H1 (cell line): ENCODE data around the gene NELL2. TPM values are rescaled to one million over a fixed set of nuclear protein-coding genes. Genes with fewer than 3 reads are reported as not detected.

Source experiments
- CTCF ChIA-PET: fragments of 300-600 bp; sonication (Branson Sonifier 250); formaldehyde crosslinking; loops from one replicate; lab custom pipeline; 2021; ENCODE audit not compliant: partially characterized antibody; lab: Charles Lee
- POLR2A ChIA-PET: fragments of 300-600 bp; sonication (Branson Sonifier 250); formaldehyde crosslinking; loops from one replicate; lab custom pipeline; 2021; ENCODE audit warnings: inconsistent platforms; ENCODE audit not compliant: partially characterized antibody; lab: Charles Lee
- DNase-seq, 2 experiments: peaks; one replicate each; pipeline versions ENCODE4 v3.0.0 to v3.0.0-alpha.2; 2010 to 2022; ENCODE audit warnings: low spot score in 2 of 2, low read depth in 1 of 2, mixed read lengths in 1 of 2
- FAIRE-seq: peaks from 2 replicates; lab custom pipeline; 2011; peaks lifted over from hg19 to GRCh38; lab: Jason Lieb, UNC
- H2AFZ ChIP-seq: 2 replicates; pipeline ENCODE4 v1.8.1; 2012; ENCODE audit warnings: low read length, inconsistent platforms
- H2AK5ac ChIP-seq: 2 replicates; pipeline ENCODE4 v1.6.1; 2013; ENCODE audit warnings: low read depth, low read length
- H2BK120ac ChIP-seq: replicated peaks from 2 replicates; pipeline ENCODE3; 2013; ENCODE audit warnings: low read depth, low read length, inconsistent platforms
- H2BK12ac ChIP-seq: 2 replicates; pipeline ENCODE4 v1.6.1; 2013; ENCODE audit warnings: low read depth, low read length
- H2BK15ac ChIP-seq: 2 replicates; pipeline ENCODE4 v1.6.1; 2013; ENCODE audit warnings: low read length
- H2BK20ac ChIP-seq: 2 replicates; pipeline ENCODE4 v1.6.1; 2013; ENCODE audit warnings: low read length
- H2BK5ac ChIP-seq: 2 replicates; pipeline ENCODE4 v1.6.1; 2013; ENCODE audit warnings: low read depth, low read length
- H3K14ac ChIP-seq: 2 replicates; pipeline ENCODE4 v1.6.1; 2013; ENCODE audit warnings: inconsistent platforms; ENCODE audit not compliant: insufficient read length
- H3K18ac ChIP-seq: 2 replicates; pipeline ENCODE4 v1.6.1; 2013; ENCODE audit warnings: low read length; ENCODE audit errors: extremely low read depth
- H3K23ac ChIP-seq: 2 replicates; pipeline ENCODE4 v1.6.1; 2013; ENCODE audit warnings: inconsistent platforms; ENCODE audit not compliant: insufficient read length
- H3K23me2 ChIP-seq: 2 replicates; pipeline ENCODE4 v1.6.1; 2013; ENCODE audit warnings: low read depth, low read length
- H3K27ac ChIP-seq: 2 replicates; pipeline ENCODE4 v1.6.1; 2011; ENCODE audit warnings: low read depth, low read length, inconsistent platforms
- H3K27me3 ChIP-seq, 4 experiments: replicated peaks in 1 of 4; 1 replicate in 1 of 4; 2 replicates in 3 of 4; pipeline versions ENCODE4 v1.6.1 to v1.8.1; 2011 to 2013; ENCODE audit warnings: low read length in 3 of 4, mild to moderate bottlenecking in 3 of 4, inconsistent platforms in 2 of 4, mixed read lengths in 2 of 4, moderate library complexity in 1 of 4; ENCODE audit not compliant: control insufficient read depth in 3 of 4, insufficient read depth in 3 of 4; ENCODE audit errors: extremely low read depth in 1 of 4
- H3K36me3 ChIP-seq, 4 experiments: 2 replicates each; pipeline versions ENCODE4 v1.6.1 to v1.8.1; 2011 to 2013; ENCODE audit warnings: mild to moderate bottlenecking in 4 of 4, low read length in 3 of 4, moderate library complexity in 2 of 4, control low read depth in 1 of 4, inconsistent platforms in 1 of 4; ENCODE audit not compliant: insufficient read depth in 4 of 4, control insufficient read depth in 2 of 4
- H3K4ac ChIP-seq: replicated peaks from 2 replicates; pipeline ENCODE3; 2013; ENCODE audit warnings: low read length, low read depth, mixed read lengths, inconsistent platforms; ENCODE audit not compliant: insufficient read length
- H3K4me1 ChIP-seq, 4 experiments: replicated peaks in 1 of 4; 1 replicate in 1 of 4; 2 replicates in 3 of 4; pipeline versions ENCODE4 v1.6.1 to v1.8.1; 2011 to 2013; ENCODE audit warnings: low read length in 3 of 4, inconsistent platforms in 2 of 4, mixed read lengths in 1 of 4; ENCODE audit not compliant: insufficient read depth in 4 of 4, control insufficient read depth in 3 of 4
- H3K4me2 ChIP-seq, 2 experiments: 2 replicates each; pipeline versions ENCODE4 v1.6.1 to v1.8.1; 2011 to 2013; ENCODE audit warnings: low read depth in 2 of 2, low read length in 2 of 2, control low read depth in 1 of 2, inconsistent platforms in 1 of 2, mild to moderate bottlenecking in 1 of 2; ENCODE audit not compliant: insufficient read depth in 1 of 2
- H3K4me3 ChIP-seq, 4 experiments: fragments of 200-600, 300-600 bp in 1 of 4; sonication (generic), shearing (Covaris generic), sonication (Bioruptor Twin) in 1 of 4; 2 replicates each; pipeline versions ENCODE4 v1.5.1 to v1.8.1; 2011 to 2016; ENCODE audit warnings: low read length in 4 of 4, low read depth in 3 of 4, control low read depth in 2 of 4, inconsistent platforms in 2 of 4, mild to moderate bottlenecking in 2 of 4, mixed read lengths in 1 of 4, moderate library complexity in 1 of 4; ENCODE audit not compliant: insufficient read depth in 2 of 4; ENCODE audit errors: extremely low read depth in 1 of 4
- H3K56ac ChIP-seq: replicated peaks from 2 replicates; pipeline ENCODE3; 2013; ENCODE audit warnings: low read depth, mild to moderate bottlenecking, mixed read lengths, low read length, inconsistent platforms; ENCODE audit not compliant: insufficient read length
- H3K79me1 ChIP-seq: 2 replicates; pipeline ENCODE4 v1.6.1; 2013; ENCODE audit warnings: low read depth, low read length, control low read depth
- H3K79me2 ChIP-seq, 2 experiments: 2 replicates each; pipeline versions ENCODE4 v1.6.1 to v1.8.1; 2012 to 2013; ENCODE audit warnings: low read length in 2 of 2, mild to moderate bottlenecking in 2 of 2, inconsistent platforms in 1 of 2; ENCODE audit not compliant: insufficient read depth in 2 of 2, control insufficient read depth in 1 of 2
- H3K9ac ChIP-seq, 4 experiments: replicated peaks in 1 of 4; 1 replicate in 1 of 4; 2 replicates in 3 of 4; pipeline versions ENCODE4 v1.6.1 to v1.8.1; 2011 to 2013; ENCODE audit warnings: low read depth in 3 of 4, low read length in 3 of 4, control low read depth in 2 of 4, mild to moderate bottlenecking in 2 of 4, moderate library complexity in 2 of 4, inconsistent platforms in 1 of 4; ENCODE audit errors: extremely low read depth in 1 of 4
- H3K9me3 ChIP-seq, 2 experiments: 2 replicates each; pipeline versions ENCODE4 v1.6.1 to v1.8.1; 2012 to 2013; ENCODE audit warnings: mild to moderate bottlenecking in 2 of 2, moderate library complexity in 2 of 2, control low read depth in 1 of 2, inconsistent platforms in 1 of 2, low read depth in 1 of 2, low read length in 1 of 2, mixed read lengths in 1 of 2; ENCODE audit not compliant: insufficient read depth in 2 of 2
- H4K20me1 ChIP-seq, 2 experiments: replicated peaks in 1 of 2; 2 replicates each; pipeline versions ENCODE3 to v1.8.1; 2011 to 2013; ENCODE audit warnings: inconsistent platforms in 2 of 2, low read length in 2 of 2, mild to moderate bottlenecking in 1 of 2; ENCODE audit not compliant: insufficient read depth in 2 of 2, control insufficient read depth in 1 of 2
- H4K5ac ChIP-seq: 2 replicates; pipeline ENCODE4 v1.6.1; 2013; ENCODE audit warnings: low read length, low read depth, mixed read lengths, inconsistent platforms; ENCODE audit not compliant: insufficient read length
- H4K8ac ChIP-seq: 2 replicates; pipeline ENCODE4 v1.8.0; 2013; ENCODE audit warnings: mild to moderate bottlenecking, moderate library complexity, low read length, inconsistent platforms; ENCODE audit not compliant: insufficient read depth; ENCODE audit errors: extremely low read depth
- H4K91ac ChIP-seq: replicated peaks from 2 replicates; pipeline ENCODE3; 2013; ENCODE audit warnings: low read length, mixed read lengths, inconsistent platforms; ENCODE audit not compliant: insufficient read length
- CBX8 ChIP-seq: fragments of 300-800, 300-1000 bp; sonication (generic); IDR thresholded peaks from 2 replicates; pipeline ENCODE4 v1.7.1; 2016; ENCODE audit warnings: low read depth, low read length, borderline replicate concordance
- GTF2F1 ChIP-seq: IDR thresholded peaks from 2 replicates; pipeline ENCODE4 v1.6.1; 2012; ENCODE audit warnings: low read depth, low read length, improper control_type of control experiment, borderline replicate concordance
- KDM4A ChIP-seq: IDR thresholded peaks from one replicate; pipeline ENCODE4 v1.7.1; 2012; ENCODE audit warnings: low read depth, mild to moderate bottlenecking, moderate library complexity, low read length, inconsistent platforms; ENCODE audit not compliant: severe bottlenecking
- NANOG ChIP-seq: IDR thresholded peaks from 2 replicates; pipeline ENCODE4 v1.6.1; 2011; ENCODE audit warnings: low read length, low read depth, mild to moderate bottlenecking, inconsistent platforms; ENCODE audit not compliant: insufficient read depth, poor library complexity, severe bottlenecking
- PHF8 ChIP-seq: fragments of 200-600 bp; sonication (generic); conservative IDR thresholded peaks from 2 replicates; pipeline ENCODE4 v1.7.1; 2012; ENCODE audit warnings: low read depth, mild to moderate bottlenecking, inconsistent platforms, low read length, moderate library complexity
- RXRA ChIP-seq: IDR thresholded peaks from 2 replicates; pipeline ENCODE4 v1.6.1; 2011; ENCODE audit warnings: low read depth, mild to moderate bottlenecking, low read length, moderate library complexity; ENCODE audit not compliant: insufficient read depth
- SP2 ChIP-seq: IDR thresholded peaks from 2 replicates; pipeline ENCODE4 v1.6.1; 2012; ENCODE audit warnings: mild to moderate bottlenecking, low read length, inconsistent platforms
- SUZ12 ChIP-seq: fragments of 200-600 bp; sonication (generic); IDR thresholded peaks from 2 replicates; pipeline ENCODE4 v1.6.1; 2012; ENCODE audit warnings: mild to moderate bottlenecking, inconsistent platforms, low read length, moderate library complexity, mixed read lengths
- TBP ChIP-seq: IDR thresholded peaks from 2 replicates; pipeline ENCODE4 v1.6.1; 2011; ENCODE audit warnings: low read depth, low read length, improper control_type of control experiment
- WGBS, 2 experiments: shearing (Covaris generic) in 1 of 2; methylation state at CpG; one replicate each; pipeline versions ENCODE4 v1.1.6 to v1.1.7; 2013 to 2015; ENCODE audit warnings: low lambda C conversion rate in 2 of 2, mixed read lengths in 2 of 2, inconsistent platforms in 1 of 2, low coverage in 1 of 2, missing lambda C conversion rate in 1 of 2; ENCODE audit not compliant: insufficient replicate concordance in 2 of 2, insufficient coverage in 1 of 2, insufficient read length in 1 of 2; ENCODE audit errors: extremely low coverage in 1 of 2, missing lambda C conversion rate in 1 of 2; 5-methylcytosine and 5-hydroxymethylcytosine counted together
- polyA plus RNA-seq, 7 experiments: library from polyadenylated mRNA; depleted of rRNA in 3 of 7; stranded (reverse) in 5 of 7; unstranded in 2 of 7; fragments of >200 nt in 5 of 7; fragments of 200-250 nt in 2 of 7; gene quantifications; 1 replicate in 5 of 7; 2 replicates in 1 of 7; 4 replicates in 1 of 7; pipeline versions ENCODE4 v1.2.1 to v1.2.3, GENCODE V29; 2011 to 2013; ENCODE audit warnings: missing spikeins in 2 of 7, mixed read lengths in 2 of 7
- total RNA-seq: library from RNA; stranded (reverse); fragmentation: NEBNext Ultra II Directional; extraction: Animal tissue kit (Norgen Biotek cat#: 25700); gene quantifications from 2 replicates; pipeline ENCODE4 v1.2.1, GENCODE V29; 2021
- TF ChIP-seq, protein P1 (sequence below): IDR thresholded peaks from 2 replicates; pipeline ENCODE4 v1.6.1; 2012; ENCODE audit warnings: inconsistent platforms

The NELL2 gene
- total and polyA plus RNA-seq, 2 of the 8 experiments (the other 6 are each of a cell fraction or from before 2014, with no cell fraction given), result 54.2 to 56.8 TPM

DNA sequence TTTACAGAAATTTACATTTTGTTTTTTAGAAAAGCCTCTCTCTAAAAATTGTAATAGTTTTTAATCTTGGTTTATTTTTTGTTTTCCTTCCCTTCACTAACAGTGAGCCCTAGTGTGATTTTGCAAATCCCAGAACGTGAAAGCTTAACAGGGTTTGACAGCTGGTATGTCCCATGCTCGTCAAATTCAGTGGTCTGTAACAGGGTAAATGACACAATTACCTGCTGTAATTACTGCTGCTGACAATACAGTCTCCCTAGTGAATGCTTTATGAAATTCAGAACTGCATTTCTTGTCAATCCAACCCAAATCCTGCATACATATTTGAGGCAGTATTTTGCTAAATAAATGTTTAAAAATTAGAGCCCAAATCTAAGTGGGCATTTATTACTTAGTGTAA is 249.2 kb downstream of the NELL2 start:
- no peaks in the 10 kb centered on the region for H3K79me2 ChIP-seq
- H4K20me1 ChIP-seq, result no peaks in the 10 kb centered on the region
- H3K9ac ChIP-seq, result no peak overlapping the region
- no peak overlapping the region for H2AK5ac ChIP-seq
- H2BK15ac ChIP-seq, result no peak overlapping the region
- H3K4me3 ChIP-seq, result no peak overlapping the region
- no peaks in the 10 kb centered on the region for H3K4me1 ChIP-seq
- H2BK20ac ChIP-seq, result no peak overlapping the region
- no peak overlapping the region for H3K4ac ChIP-seq
- H4K5ac ChIP-seq, result no peak overlapping the region
- H2AFZ ChIP-seq, result no peak overlapping the region
- H3K18ac ChIP-seq, result no peak overlapping the region
- TF ChIP-seq CBX8, result no peak
- TF ChIP-seq NANOG, result no peak
- TF ChIP-seq SP2, result no peak
- no peak for TF ChIP-seq SUZ12
- TF ChIP-seq GTF2F1, result no peak
- no peak for TF ChIP-seq PHF8
- no peak for TF ChIP-seq TBP
- TF ChIP-seq KDM4A, result no peak
- no peak for TF ChIP-seq RXRA
- TF ChIP-seq, protein P1, sequence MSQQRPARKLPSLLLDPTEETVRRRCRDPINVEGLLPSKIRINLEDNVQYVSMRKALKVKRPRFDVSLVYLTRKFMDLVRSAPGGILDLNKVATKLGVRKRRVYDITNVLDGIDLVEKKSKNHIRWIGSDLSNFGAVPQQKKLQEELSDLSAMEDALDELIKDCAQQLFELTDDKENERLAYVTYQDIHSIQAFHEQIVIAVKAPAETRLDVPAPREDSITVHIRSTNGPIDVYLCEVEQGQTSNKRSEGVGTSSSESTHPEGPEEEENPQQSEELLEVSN, result no peak
- H2BK5ac ChIP-seq, result no peak overlapping the region
- H2BK12ac ChIP-seq, result no peak overlapping the region
- no peaks in the 10 kb centered on the region for H3K9me3 ChIP-seq
- H3K79me1 ChIP-seq, result no peaks in the 10 kb centered on the region
- CTCF ChIA-PET, result no interaction called here
- no peak overlapping the region for H4K91ac ChIP-seq
- no peak overlapping the region for H3K14ac ChIP-seq
- no peak overlapping the region for H4K8ac ChIP-seq
- H3K27ac ChIP-seq, result no peak overlapping the region
- H3K56ac ChIP-seq, result no peak overlapping the region
- H3K36me3 ChIP-seq, result no peaks in the 10 kb centered on the region
- no peak for FAIRE-seq
- no peaks in the 10 kb centered on the region for H3K23me2 ChIP-seq
- DNase-seq, result no peak
- H3K23ac ChIP-seq, result no peak overlapping the region
- POLR2A ChIA-PET, result no interaction called here
- no peaks in the 10 kb centered on the region for H3K27me3 ChIP-seq
- WGBS, 2 experiments, result 78% methylated on average over 2 of the region's 2 CpGs; no CpG with 5 or more reads in 1 of the 2 experiments
- H3K4me2 ChIP-seq, result no peak overlapping the region
- H2BK120ac ChIP-seq, result no peak overlapping the region
